Measurements from ENCODE around the gene CENPB. TPM values are rescaled to one million over a fixed set of nuclear protein-coding genes. Genes with fewer than 3 reads are reported as not detected.

The CENPB gene
- polyA plus RNA-seq, 1 of the 3 experiments (the other 2 are of a cell fraction): 41.2 TPM

GRCh38 chr20:3764659-3765058, 21.9 kb downstream of the CENPB start:
- 100% methylated on average over 3 of the region's 3 CpGs for WGBS (ENCODE audit: low lambda C conversion rate)
- Histone ChIP-seq H3K27me3 (ENCODE audit: insufficient read depth) (no peaks in the 10 kb centered on the region), H3K9me3 (no peaks in the 10 kb centered on the region), H3F3A (replicated peaks; ENCODE audit: insufficient read depth) (peaks cover 17% of the 10 kb centered on the region), H3K4me3 (ENCODE audit: low read depth in 2 of 2, low read length in 1 of 2) (no peak overlapping the region), H4K20me1 (ENCODE audit: insufficient read depth) (no peaks in the 10 kb centered on the region), H3K4me2 (no peak overlapping the region), H3K9me2 (no peaks in the 10 kb centered on the region), H3K9ac (no peak overlapping the region), H3K4me1 (ENCODE audit: control insufficient read depth in 1 of 2, insufficient read depth in 2 of 2, low read depth in 1 of 2, low read length in 1 of 2) (peaks cover 9 to 22% of the 10 kb centered on the region in 2 experiments; a peak in 3 of 4 replicates), H3K79me2 (ENCODE audit: insufficient read depth) (peaks cover 11% of the 10 kb centered on the region; the same call in 1 of the 2 replicates), H3K36me3 (replicated peaks in 1 of 2; ENCODE audit: control insufficient read depth in 1 of 2, insufficient read depth in 2 of 2, low read length in 1 of 2) (no peaks in the 10 kb centered on the region), H3K27ac (ENCODE audit: low read depth in 2 of 2, low read length in 1 of 2) (no peak overlapping the region), H2AFZ (ENCODE audit: low read depth) (no peak overlapping the region)
- TF ChIP-seq FOXJ3 (CRISPR knock-in tag; IDR thresholded peaks at IDR 0.05) (no peak), EZH2phosphoT487 (IDR thresholded peaks at IDR 0.05; ENCODE audit: borderline replicate concordance, low read depth) (no peak), SIN3A (IDR thresholded peaks at IDR 0.05; ENCODE audit: borderline replicate concordance, low read depth, low read length) (no peak), MEF2A (IDR thresholded peaks at IDR 0.05; ENCODE audit: borderline replicate concordance, low read depth) (no peak), NFIC (IDR thresholded peaks at IDR 0.05; ENCODE audit: borderline replicate concordance) (no peak), NRF1 (IDR thresholded peaks at IDR 0.05; ENCODE audit: low read depth, low read length) (no peak), SMC3 (IDR thresholded peaks at IDR 0.05; ENCODE audit: low read depth, low read length) (no peak), RFX5 (IDR thresholded peaks at IDR 0.05; ENCODE audit: low read length) (no peak), GABPA (IDR thresholded peaks at IDR 0.05; ENCODE audit: low read depth) (no peak)
- TF ChIP-seq, protein P1, sequence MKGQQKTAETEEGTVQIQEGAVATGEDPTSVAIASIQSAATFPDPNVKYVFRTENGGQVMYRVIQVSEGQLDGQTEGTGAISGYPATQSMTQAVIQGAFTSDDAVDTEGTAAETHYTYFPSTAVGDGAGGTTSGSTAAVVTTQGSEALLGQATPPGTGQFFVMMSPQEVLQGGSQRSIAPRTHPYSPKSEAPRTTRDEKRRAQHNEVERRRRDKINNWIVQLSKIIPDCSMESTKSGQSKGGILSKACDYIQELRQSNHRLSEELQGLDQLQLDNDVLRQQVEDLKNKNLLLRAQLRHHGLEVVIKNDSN (IDR thresholded peaks at IDR 0.05; ENCODE audit: borderline replicate concordance, low read depth): no peak
- TF ChIP-seq, protein P2, sequence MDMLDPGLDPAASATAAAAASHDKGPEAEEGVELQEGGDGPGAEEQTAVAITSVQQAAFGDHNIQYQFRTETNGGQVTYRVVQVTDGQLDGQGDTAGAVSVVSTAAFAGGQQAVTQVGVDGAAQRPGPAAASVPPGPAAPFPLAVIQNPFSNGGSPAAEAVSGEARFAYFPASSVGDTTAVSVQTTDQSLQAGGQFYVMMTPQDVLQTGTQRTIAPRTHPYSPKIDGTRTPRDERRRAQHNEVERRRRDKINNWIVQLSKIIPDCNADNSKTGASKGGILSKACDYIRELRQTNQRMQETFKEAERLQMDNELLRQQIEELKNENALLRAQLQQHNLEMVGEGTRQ (IDR thresholded peaks at IDR 0.05; ENCODE audit: borderline replicate concordance, low read depth, low read length): no peak
- POLR2A ChIA-PET: no interaction called here
- CTCF ChIA-PET: interaction anchor here (1.1 to 13.1 kb wide), 4 partner anchors 14 to 57 kb away, joined by 3 to 151 read pairs (median 4); no protein-coding TSS in a partner anchor
- DNase-seq: no peak

DNA sequence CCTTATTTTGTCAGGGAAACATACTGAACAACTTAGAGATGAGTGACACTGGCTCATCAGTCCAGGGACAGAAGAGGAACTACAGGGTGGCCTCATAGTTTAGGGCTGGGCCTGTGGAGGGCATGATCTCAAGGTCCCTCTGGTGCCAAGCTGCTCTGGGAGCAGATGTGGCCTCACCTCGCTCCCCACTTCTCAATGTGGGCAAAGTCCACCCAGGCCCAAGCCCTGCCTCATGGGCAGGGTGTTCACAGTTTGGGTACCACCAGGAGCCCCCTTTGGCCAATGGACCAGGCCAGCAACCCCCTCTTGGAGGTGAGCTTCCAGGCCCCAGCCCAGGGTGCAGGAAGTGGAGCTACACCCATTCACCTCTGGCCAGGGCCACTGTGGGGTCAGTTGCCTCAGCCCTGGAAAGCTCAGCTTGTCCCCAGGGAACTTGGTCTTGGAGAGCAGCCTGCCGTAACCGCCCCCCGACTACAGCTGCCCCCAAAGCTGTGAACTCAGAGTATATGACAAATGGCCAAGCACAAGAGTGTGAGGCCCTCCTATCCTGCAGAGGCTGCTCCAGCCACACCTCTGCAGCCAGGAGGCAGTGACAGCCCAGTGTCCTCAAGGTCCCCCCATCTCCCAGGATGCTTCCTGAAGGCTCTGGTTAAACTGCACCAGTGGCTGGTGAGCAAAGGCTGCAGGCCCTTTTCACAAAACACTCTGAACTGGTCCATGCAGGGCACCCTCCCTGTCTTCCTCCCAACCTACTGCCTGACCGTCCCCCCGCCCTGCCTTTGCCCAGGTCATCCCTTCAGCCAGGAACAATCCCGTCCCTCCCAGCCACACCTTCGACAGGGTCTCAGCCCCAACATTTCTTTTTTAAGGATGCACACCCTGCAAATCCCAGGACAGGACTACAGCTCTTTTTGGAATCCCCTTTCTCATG, 22.6 kb downstream of the CENPB start:
- Histone ChIP-seq H3K9me3 (no peaks in the 10 kb centered on the region), H3K4me2 (no peak overlapping the region), H3K27me3 (ENCODE audit: insufficient read depth) (no peaks in the 10 kb centered on the region), H3K36me3 (replicated peaks in 1 of 2; ENCODE audit: control insufficient read depth in 1 of 2, insufficient read depth in 2 of 2, low read length in 1 of 2) (no peaks in the 10 kb centered on the region), H2AFZ (ENCODE audit: low read depth) (no peak overlapping the region), H3K9me2 (no peaks in the 10 kb centered on the region), H3K27ac (ENCODE audit: low read depth in 2 of 2, low read length in 1 of 2) (no peak overlapping the region), H3K4me3 (ENCODE audit: low read depth in 2 of 2, low read length in 1 of 2) (no peak overlapping the region), H3F3A (replicated peaks; ENCODE audit: insufficient read depth) (peaks cover 10% of the 10 kb centered on the region), H3K9ac (no peak overlapping the region), H4K20me1 (ENCODE audit: insufficient read depth) (no peaks in the 10 kb centered on the region), H3K79me2 (ENCODE audit: insufficient read depth) (peaks cover 11% of the 10 kb centered on the region; the same call in 1 of the 2 replicates), H3K4me1 (ENCODE audit: control insufficient read depth in 1 of 2, insufficient read depth in 2 of 2, low read depth in 1 of 2, low read length in 1 of 2) (peaks cover 6 to 19% of the 10 kb centered on the region in 2 experiments; a peak in 3 of 4 replicates)
- DNase-seq: no peak
- WGBS (ENCODE audit: low lambda C conversion rate): 93% methylated on average over 4 of the region's 8 CpGs
- TF ChIP-seq MEF2A (IDR thresholded peaks at IDR 0.05; ENCODE audit: borderline replicate concordance, low read depth): no peak
- TF ChIP-seq GATA2 (CRISPR knock-in tag; IDR thresholded peaks at IDR 0.05): no peak
- no peak for TF ChIP-seq TEAD4 (IDR thresholded peaks at IDR 0.05; ENCODE audit: borderline replicate concordance, insufficient read depth)
- TF ChIP-seq, protein P3, sequence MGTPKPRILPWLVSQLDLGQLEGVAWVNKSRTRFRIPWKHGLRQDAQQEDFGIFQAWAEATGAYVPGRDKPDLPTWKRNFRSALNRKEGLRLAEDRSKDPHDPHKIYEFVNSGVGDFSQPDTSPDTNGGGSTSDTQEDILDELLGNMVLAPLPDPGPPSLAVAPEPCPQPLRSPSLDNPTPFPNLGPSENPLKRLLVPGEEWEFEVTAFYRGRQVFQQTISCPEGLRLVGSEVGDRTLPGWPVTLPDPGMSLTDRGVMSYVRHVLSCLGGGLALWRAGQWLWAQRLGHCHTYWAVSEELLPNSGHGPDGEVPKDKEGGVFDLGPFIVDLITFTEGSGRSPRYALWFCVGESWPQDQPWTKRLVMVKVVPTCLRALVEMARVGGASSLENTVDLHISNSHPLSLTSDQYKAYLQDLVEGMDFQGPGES (IDR thresholded peaks at IDR 0.05; ENCODE audit: low read depth, low read length): no peak
- TF ChIP-seq FOSL2 (IDR thresholded peaks at IDR 0.05; ENCODE audit: borderline replicate concordance, low read depth): no peak
- TF ChIP-seq FOXM1 (IDR thresholded peaks at IDR 0.05; ENCODE audit: low read depth): no peak
- ChIA-PET POLR2A (no interaction called here), CTCF (interaction anchor here (1.1 to 13.1 kb wide), 2 partner anchors 13 to 22 kb away, joined by 3 to 151 read pairs; no protein-coding TSS in a partner anchor)
